GM23338 (cell line): ENCODE results near the gene CCDC188. TPM values are rescaled to one million over a fixed set of nuclear protein-coding genes. Genes with fewer than 3 reads are reported as not detected.

Experiments
- ATAC-seq: fragments of 200-7000 bp; cut with Tn5 transposase; 3 replicates; pipeline ENCODE4 v1.9.1; 2020
- DNase-seq: peaks from one replicate; pipeline ENCODE4 v3.0.0-alpha.2; 2015; ENCODE audit warnings: low spot score
- H2AFZ ChIP-seq: fragments of 200-600 bp; sonication (generic); 2 replicates; pipeline ENCODE4 v1.8.0; 2016; ENCODE audit warnings: antibody characterized with exemption, mild to moderate bottlenecking, moderate library complexity
- H3F3A ChIP-seq: fragments of 200-600 bp; sonication (generic); replicated peaks from 2 replicates; pipeline ENCODE4 v1.8.0; 2017; ENCODE audit warnings: antibody characterized with exemption, mixed run types, low read depth
- H3K27ac ChIP-seq: fragments of 200-600 bp; sonication (generic); 2 replicates; pipeline ENCODE4 v1.6.1; 2016; ENCODE audit warnings: low read depth
- H3K27me3 ChIP-seq: fragments of 200-600 bp; sonication (generic); 2 replicates; pipeline ENCODE4 v1.8.0; 2016; ENCODE audit warnings: mild to moderate bottlenecking, mixed run types, moderate library complexity; ENCODE audit not compliant: insufficient read depth
- H3K36me3 ChIP-seq: fragments of 200-600 bp; sonication (generic); 2 replicates; pipeline ENCODE4 v1.8.0; 2016; ENCODE audit warnings: mild to moderate bottlenecking; ENCODE audit not compliant: insufficient read depth
- H3K4me1 ChIP-seq: fragments of 200-600 bp; sonication (generic); 2 replicates; pipeline ENCODE4 v1.8.0; 2016; ENCODE audit warnings: mild to moderate bottlenecking, moderate library complexity; ENCODE audit not compliant: insufficient read depth
- H3K4me2 ChIP-seq: fragments of 200-600 bp; sonication (generic); 2 replicates; pipeline ENCODE4 v1.7.1; 2017; ENCODE audit warnings: mixed run types
- H3K4me3 ChIP-seq: fragments of 200-600 bp; sonication (generic); 2 replicates; pipeline ENCODE4 v1.6.1; 2016; ENCODE audit warnings: mixed run types
- H3K79me2 ChIP-seq: fragments of 200-600 bp; sonication (generic); replicated peaks from 2 replicates; pipeline ENCODE4 v1.8.0; 2017; ENCODE audit warnings: mild to moderate bottlenecking; ENCODE audit not compliant: insufficient read depth
- H3K9me2 ChIP-seq: fragments of 200-600 bp; sonication (generic); 2 replicates; pipeline ENCODE4 v1.8.0; 2017; ENCODE audit not compliant: insufficient read depth
- H4K20me1 ChIP-seq: fragments of 200-600 bp; sonication (generic); replicated peaks from 2 replicates; pipeline ENCODE4 v1.8.0; 2017; ENCODE audit warnings: mild to moderate bottlenecking; ENCODE audit not compliant: insufficient read depth
- H3K27ac Mint-ChIP-seq: 2 replicates; pipeline ENCODE4 v1.8.0; 2020; ENCODE audit warnings: inconsistent platforms, mild to moderate bottlenecking, moderate library complexity, mixed read lengths
- H3K27me3 Mint-ChIP-seq: 3 replicates; pipeline ENCODE4 v1.8.0; 2022; ENCODE audit warnings: low read depth, mild to moderate bottlenecking, moderate library complexity, mixed read lengths, inconsistent platforms; ENCODE audit not compliant: insufficient read depth, poor library complexity
- H3K36me3 Mint-ChIP-seq: 3 replicates; pipeline ENCODE4 v1.8.0; 2021; ENCODE audit warnings: low read depth, mild to moderate bottlenecking, inconsistent platforms, moderate library complexity, mixed read lengths
- H3K4me1 Mint-ChIP-seq: 3 replicates; pipeline ENCODE4 v1.8.0; 2020; ENCODE audit warnings: mild to moderate bottlenecking, inconsistent platforms, mixed read lengths
- H3K4me3 Mint-ChIP-seq: 3 replicates; pipeline ENCODE4 v1.8.0; 2021; ENCODE audit warnings: moderate library complexity, mild to moderate bottlenecking, inconsistent platforms, mixed read lengths
- H3K9me3 Mint-ChIP-seq: 3 replicates; pipeline ENCODE4 v1.8.0; 2020; ENCODE audit warnings: moderate library complexity, mild to moderate bottlenecking, inconsistent platforms, mixed read lengths
- CREB1 ChIP-seq: fragments of 250-450 bp; sonication (Bioruptor Pico); IDR thresholded peaks from 2 replicates; pipeline ENCODE4 v1.5.0; 2020; ENCODE audit warnings: low read depth, mild to moderate bottlenecking, moderate library complexity
- ETS1 ChIP-seq: IDR thresholded peaks from 2 replicates; pipeline ENCODE4 v1.6.1; 2016; ENCODE audit warnings: antibody characterized with exemption
- EZH2 ChIP-seq: fragments of 200-600 bp; sonication (generic); IDR thresholded peaks from one replicate; pipeline ENCODE4 v1.8.0; 2017; ENCODE audit warnings: antibody characterized with exemption, mild to moderate bottlenecking, low read depth; ENCODE audit not compliant: unreplicated experiment
- EZH2phosphoT487 ChIP-seq: fragments of 200-600 bp; sonication (generic); IDR thresholded peaks from one replicate; pipeline ENCODE4 v1.8.1; 2018; ENCODE audit warnings: antibody characterized with exemption; ENCODE audit not compliant: unreplicated experiment
- JUNB ChIP-seq: IDR thresholded peaks from one replicate; pipeline ENCODE4 v1.6.1; 2016; ENCODE audit warnings: antibody characterized with exemption; ENCODE audit not compliant: unreplicated experiment
- NANOG ChIP-seq: IDR thresholded peaks from 2 replicates; pipeline ENCODE4 v1.6.1; 2016; ENCODE audit warnings: antibody characterized with exemption, borderline replicate concordance
- POLR2AphosphoS5 ChIP-seq: IDR thresholded peaks from 2 replicates; pipeline ENCODE4 v1.6.1; 2016; ENCODE audit warnings: antibody characterized with exemption, low read depth
- REST ChIP-seq: IDR thresholded peaks from one replicate; pipeline ENCODE4 v1.6.1; 2018; ENCODE audit warnings: antibody characterized with exemption; ENCODE audit not compliant: unreplicated experiment
- STAT1 ChIP-seq: IDR thresholded peaks from one replicate; pipeline ENCODE4 v1.6.1; 2016; ENCODE audit warnings: antibody characterized with exemption; ENCODE audit not compliant: unreplicated experiment
- ZNF114 ChIP-seq: fragments of 250-450 bp; sonication (Bioruptor Pico); IDR thresholded peaks from 2 replicates; pipeline ENCODE4 v1.5.0; 2020; ENCODE audit warnings: mild to moderate bottlenecking, moderate library complexity
- ZNF462 ChIP-seq: fragments of 250-450 bp; sonication (Bioruptor Pico); IDR thresholded peaks from 2 replicates; pipeline ENCODE4 v1.5.0; 2020; ENCODE audit warnings: mild to moderate bottlenecking, moderate library complexity
- polyA plus RNA-seq: library from polyadenylated mRNA; unstranded; fragments of >200 nt; fragmentation: Nextera tagmentation; extraction: Ambion mirVana; gene quantifications from 2 replicates; pipeline ENCODE4 v1.2.1, GENCODE V29; 2016
- total RNA-seq: library from RNA; depleted of rRNA; stranded (reverse); fragments of >200 nt; shearing (Covaris generic); gene quantifications from 2 replicates; pipeline ENCODE4 v1.2.3, GENCODE V29; 2014
- TF ChIP-seq, protein P1 (sequence below), 2 experiments: fragments of 200-600 bp in 1 of 2; sonication (generic) in 1 of 2; conservative IDR thresholded peaks; 2 replicates each; pipeline versions ENCODE4 v1.5.1 to v1.6.1; 2016 to 2017; ENCODE audit warnings: antibody characterized with exemption in 2 of 2, low read depth in 2 of 2, mild to moderate bottlenecking in 2 of 2, moderate library complexity in 1 of 2

The CCDC188 gene
- total and polyA plus RNA-seq, 2 experiments from 2014 or later = not detected

DNA sequence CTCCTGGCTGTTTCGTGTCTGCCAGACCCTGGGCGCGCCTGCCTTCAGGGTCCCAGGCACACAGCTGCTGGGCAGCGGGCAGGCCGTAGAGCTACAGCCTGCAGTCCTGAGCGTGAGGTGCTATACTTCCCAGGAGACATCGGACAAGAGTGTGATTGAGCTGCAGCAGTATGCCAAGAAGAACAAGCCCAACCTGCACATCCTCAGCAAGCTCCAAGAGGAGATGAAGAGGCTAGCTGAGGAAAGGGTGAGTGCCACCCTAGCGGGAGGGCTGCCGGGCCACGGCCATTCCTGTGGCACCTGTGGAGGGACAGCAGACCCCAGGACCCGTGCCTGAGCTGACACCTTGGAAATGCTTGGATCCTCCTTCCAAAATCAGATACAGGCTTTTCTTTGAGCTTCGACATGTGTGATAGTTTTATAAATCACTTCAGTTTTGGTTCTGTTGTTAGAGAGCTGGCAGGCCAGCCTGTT lies 42.1 kb downstream of the CCDC188 start:
- Mint-ChIP-seq H3K4me1 (no peaks in the 10 kb centered on the region), H3K36me3 (peaks cover 72% of the 10 kb centered on the region), H3K27ac (no peak overlapping the region), H3K9me3 (no peaks in the 10 kb centered on the region), H3K4me3 (no peak overlapping the region), H3K27me3 (peaks cover 41% of the 10 kb centered on the region)
- ATAC-seq (no peak), DNase-seq (no peak)
- Histone ChIP-seq H3F3A (peaks cover 28% of the 10 kb centered on the region), H3K4me3 (no peak overlapping the region), H3K27me3 (no peaks in the 10 kb centered on the region), H3K4me1 (no peaks in the 10 kb centered on the region), H3K9me2 (no peaks in the 10 kb centered on the region), H4K20me1 (peaks cover 29% of the 10 kb centered on the region), H3K36me3 (peaks cover 16% of the 10 kb centered on the region), H3K4me2 (no peak overlapping the region), H3K79me2 (peaks cover under 1% of the 10 kb centered on the region), H3K27ac (no peak overlapping the region), H2AFZ (no peak overlapping the region)
- TF ChIP-seq, protein P1, sequence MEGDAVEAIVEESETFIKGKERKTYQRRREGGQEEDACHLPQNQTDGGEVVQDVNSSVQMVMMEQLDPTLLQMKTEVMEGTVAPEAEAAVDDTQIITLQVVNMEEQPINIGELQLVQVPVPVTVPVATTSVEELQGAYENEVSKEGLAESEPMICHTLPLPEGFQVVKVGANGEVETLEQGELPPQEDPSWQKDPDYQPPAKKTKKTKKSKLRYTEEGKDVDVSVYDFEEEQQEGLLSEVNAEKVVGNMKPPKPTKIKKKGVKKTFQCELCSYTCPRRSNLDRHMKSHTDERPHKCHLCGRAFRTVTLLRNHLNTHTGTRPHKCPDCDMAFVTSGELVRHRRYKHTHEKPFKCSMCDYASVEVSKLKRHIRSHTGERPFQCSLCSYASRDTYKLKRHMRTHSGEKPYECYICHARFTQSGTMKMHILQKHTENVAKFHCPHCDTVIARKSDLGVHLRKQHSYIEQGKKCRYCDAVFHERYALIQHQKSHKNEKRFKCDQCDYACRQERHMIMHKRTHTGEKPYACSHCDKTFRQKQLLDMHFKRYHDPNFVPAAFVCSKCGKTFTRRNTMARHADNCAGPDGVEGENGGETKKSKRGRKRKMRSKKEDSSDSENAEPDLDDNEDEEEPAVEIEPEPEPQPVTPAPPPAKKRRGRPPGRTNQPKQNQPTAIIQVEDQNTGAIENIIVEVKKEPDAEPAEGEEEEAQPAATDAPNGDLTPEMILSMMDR (conservative IDR thresholded peaks at IDR 0.05; ENCODE audit: low read depth in 2 of 2) = no peak
- TF ChIP-seq ZNF462 (CRISPR knock-in tag) (no peak), CREB1 (no peak), EZH2phosphoT487 (no peak), JUNB (no peak), EZH2 (no peak), ETS1 (no peak), STAT1 (no peak), POLR2AphosphoS5 (no peak), NANOG (no peak), REST (no peak), ZNF114 (CRISPR knock-in tag) (no peak)
